IMR-90 (cell line): ENCODE results near the gene PLCB4. TPM values are rescaled to one million over a fixed set of nuclear protein-coding genes. Genes with fewer than 3 reads are reported as not detected.

Source experiments
- ATAC-seq: fragments of 200-7000 bp; cut with Tn5 transposase; 2 replicates; pipeline ENCODE4 v1.9.1; 2020; ENCODE audit warnings: low read depth, mild to moderate bottlenecking, moderate library complexity
- BruUV-seq: library from RNA; stranded (reverse); fragments of 400-500 nt; replicated peaks from 2 replicates; lab custom pipeline; 2021; lab: Mats Ljungman, UMichigan
- CTCF ChIA-PET: fragments of 300-600 bp; formaldehyde crosslinking; extraction: SDS; loops from one replicate; lab custom pipeline; 2021; ENCODE audit warnings: antibody characterized with exemption; lab: Yijun Ruan, JAX
- POLR2A ChIA-PET: fragments of 300-600 bp; sonication (Branson Sonifier 250); formaldehyde crosslinking; loops from one replicate; lab custom pipeline; 2022; ENCODE audit warnings: antibody characterized with exemption; ENCODE audit not compliant: unreplicated experiment; lab: Charles Lee
- DNase-seq: peaks from one replicate; pipeline ENCODE4 v3.0.0; 2013
- H2AFZ ChIP-seq: replicated peaks from 2 replicates; pipeline ENCODE3; 2013; ENCODE audit warnings: low read length, mild to moderate bottlenecking; ENCODE audit not compliant: poor library complexity
- H2AK5ac ChIP-seq: 2 replicates; pipeline ENCODE4 v1.6.1; 2013; ENCODE audit warnings: low read depth, low read length, inconsistent platforms
- H2AK9ac ChIP-seq: replicated peaks from 2 replicates; pipeline ENCODE3; 2013; ENCODE audit warnings: mild to moderate bottlenecking, low read depth, low read length, moderate library complexity; ENCODE audit not compliant: poor library complexity
- H2BK120ac ChIP-seq: 2 replicates; pipeline ENCODE4 v1.6.1; 2013; ENCODE audit warnings: low read depth, low read length, inconsistent platforms
- H2BK15ac ChIP-seq: 3 replicates; pipeline ENCODE4 v1.6.1; 2013; ENCODE audit warnings: low read depth, low read length, inconsistent platforms
- H2BK20ac ChIP-seq: 2 replicates; pipeline ENCODE4 v1.6.1; 2013; ENCODE audit warnings: low read depth, mild to moderate bottlenecking, inconsistent platforms, low read length, moderate library complexity
- H2BK5ac ChIP-seq: 2 replicates; pipeline ENCODE4 v1.6.1; 2013; ENCODE audit warnings: mild to moderate bottlenecking, low read depth, low read length, inconsistent platforms; ENCODE audit not compliant: poor library complexity, severe bottlenecking
- H3K14ac ChIP-seq: replicated peaks from 2 replicates; pipeline ENCODE4 v1.6.1; 2013; ENCODE audit warnings: low read depth, low read length, inconsistent platforms
- H3K18ac ChIP-seq: 2 replicates; pipeline ENCODE4 v1.6.1; 2013; ENCODE audit warnings: low read depth, low read length, control low read depth
- H3K23ac ChIP-seq: 2 replicates; pipeline ENCODE4 v1.6.1; 2013; ENCODE audit warnings: low read depth, low read length, inconsistent platforms
- H3K27ac ChIP-seq: 2 replicates; pipeline ENCODE4 v1.5.1; 2013; ENCODE audit warnings: mild to moderate bottlenecking, control low read depth, low read length; ENCODE audit not compliant: insufficient read depth
- H3K27me3 ChIP-seq: 2 replicates; pipeline ENCODE4 v1.6.1; 2013; ENCODE audit warnings: low read length; ENCODE audit not compliant: control insufficient read depth, insufficient read depth
- H3K36me3 ChIP-seq: 2 replicates; pipeline ENCODE4 v1.6.1; 2013; ENCODE audit warnings: low read length, mixed read lengths; ENCODE audit not compliant: control insufficient read depth, insufficient read depth
- H3K4ac ChIP-seq: 2 replicates; pipeline ENCODE4 v1.6.1; 2013; ENCODE audit warnings: low read depth, low read length, inconsistent platforms
- H3K4me1 ChIP-seq: 2 replicates; pipeline ENCODE4 v1.6.1; 2013; ENCODE audit warnings: low read length, mixed read lengths; ENCODE audit not compliant: control insufficient read depth, insufficient read depth
- H3K4me2 ChIP-seq: 2 replicates; pipeline ENCODE4 v1.6.1; 2013; ENCODE audit warnings: low read depth, mild to moderate bottlenecking, control low read depth, low read length, moderate library complexity
- H3K4me3 ChIP-seq: 2 replicates; pipeline ENCODE4 v1.5.1; 2013; ENCODE audit warnings: low read depth, mild to moderate bottlenecking, control low read depth, low read length, moderate library complexity; ENCODE audit not compliant: insufficient read depth
- H3K56ac ChIP-seq: 2 replicates; pipeline ENCODE4 v1.6.1; 2013; ENCODE audit warnings: low read length, inconsistent platforms; ENCODE audit not compliant: insufficient read depth; ENCODE audit errors: extremely low read depth
- H3K79me1 ChIP-seq, 2 experiments: 2 replicates each; pipeline ENCODE4 v1.6.1; 2013; ENCODE audit warnings: low read length in 2 of 2, inconsistent platforms in 1 of 2, low read depth in 1 of 2
- H3K9ac ChIP-seq: 2 replicates; pipeline ENCODE4 v1.6.1; 2013; ENCODE audit warnings: low read depth, low read length, control low read depth
- H3K9me1 ChIP-seq: 2 replicates; pipeline ENCODE4 v1.6.1; 2013; ENCODE audit warnings: low read length, inconsistent platforms; ENCODE audit not compliant: insufficient read depth
- H3K9me3 ChIP-seq: 2 replicates; pipeline ENCODE4 v1.6.1; 2013; ENCODE audit warnings: low read length; ENCODE audit not compliant: control insufficient read depth, insufficient read depth
- H4K20me1 ChIP-seq: 2 replicates; pipeline ENCODE4 v1.6.1; 2013; ENCODE audit warnings: low read length, inconsistent platforms; ENCODE audit not compliant: insufficient read depth
- H4K5ac ChIP-seq: 2 replicates; pipeline ENCODE4 v1.6.1; 2013; ENCODE audit warnings: mild to moderate bottlenecking, low read depth, low read length, control low read depth
- H4K8ac ChIP-seq, 2 experiments: 2 replicates each; pipeline ENCODE4 v1.6.1; 2013; ENCODE audit warnings: low read depth in 2 of 2, low read length in 2 of 2, control low read depth in 1 of 2, inconsistent platforms in 1 of 2
- H4K91ac ChIP-seq: 2 replicates; pipeline ENCODE4 v1.6.1; 2013; ENCODE audit warnings: low read depth, low read length, inconsistent platforms; ENCODE audit not compliant: insufficient read depth
- CEBPB ChIP-seq: IDR thresholded peaks from 2 replicates; pipeline ENCODE4 v1.6.1; 2012; ENCODE audit warnings: low read depth, low read length, improper control_type of control experiment
- RAD21 ChIP-seq: IDR thresholded peaks from 2 replicates; pipeline ENCODE4 v1.6.1; 2012; ENCODE audit warnings: low read length, improper control_type of control experiment
- WGBS, 2 experiments: methylation state at CpG; one replicate each; pipeline versions ENCODE4 v1.1.5 to v1.1.7; 2013; ENCODE audit warnings: missing lambda C conversion rate in 2 of 2; ENCODE audit not compliant: insufficient read length in 1 of 2; ENCODE audit errors: extremely low coverage in 2 of 2; 5-methylcytosine and 5-hydroxymethylcytosine counted together
- dilution Hi-C: fragments of 300-500 bp; cut with HindIII; formaldehyde crosslinking; loops from one replicate; pipeline ENCODE4 v1.14.3; 2018; ENCODE audit warnings: low sequenced_read_pairs; ENCODE audit not compliant: unreplicated experiment
- in situ Hi-C: fragments of 300-500 bp; cut with MboI; formaldehyde crosslinking; loops from 3 replicates; pipeline ENCODE4 v1.14.3; 2019; ENCODE audit warnings: low sequenced_read_pairs, inconsistent platforms, mixed read lengths
- intact Hi-C: fragments of 100-400 bp; cut with micrococcal nuclease; formaldehyde crosslinking; loops from 2 replicates; pipeline ENCODE4 v1.10.0; 2022
- polyA plus RNA-seq, 3 experiments: library from polyadenylated mRNA; depleted of rRNA; stranded (reverse); fragments of >200 nt; gene quantifications; 2 replicates each; pipeline ENCODE4 v1.2.3, GENCODE V29; 2012; ENCODE audit warnings: low replicate concordance in 1 of 3
- total RNA-seq: library from RNA; depleted of rRNA; stranded (reverse); fragments of >200 nt; gene quantifications from 2 replicates; pipeline ENCODE4 v1.2.3, GENCODE V29; 2012

PLCB4 gene
- total and polyA plus RNA-seq, 2 of the 4 experiments (the other 2 are of a cell fraction), result 12.5 to 24.0 TPM

- peaks cover 15 to 43% of the 10 kb centered on the region in 2 experiments; a peak in 3 of 4 replicates for H3K79me1 ChIP-seq
- H3K4me1 ChIP-seq, result peaks cover 8% of the 10 kb centered on the region
- WGBS, 2 experiments, result no CpG with 5 or more reads among the region's 1 CpG
- H3K14ac ChIP-seq, result peak overlapping the region; percentile 27; the same call in 1 of the 2 replicates
- H3K4me3 ChIP-seq, result no peak overlapping the region
- intact Hi-C loops (no loop called here), in situ Hi-C loops (no loop called here), dilution Hi-C loops (loop anchor here (25.0 kb wide), 1 partner anchor 592 kb away; no protein-coding TSS in a partner anchor)
- no TSS peak for BruUV-seq
- H3K9me3 ChIP-seq, result no peaks in the 10 kb centered on the region
- H4K20me1 ChIP-seq, result peaks cover 2% of the 10 kb centered on the region; the same call in 1 of the 2 replicates
- DNase-seq (peak; percentile 72), ATAC-seq (peak; percentile 44)
- H2AK5ac ChIP-seq, result 0 out of 2 replicates have a peak overlapping the region, but pooled peaks have one; percentile 61
- H2BK20ac ChIP-seq, result no peak overlapping the region
- no peak overlapping the region for H3K56ac ChIP-seq
- H3K9me1 ChIP-seq, result peaks cover 15% of the 10 kb centered on the region
- TF ChIP-seq CEBPB, result 0 out of 2 replicates have a peak, but pooled peaks have one; percentile 19
- TF ChIP-seq RAD21, result no peak
- no peak overlapping the region for H4K5ac ChIP-seq
- no peak overlapping the region for H3K4me2 ChIP-seq
- peak overlapping the region; percentile 8; the same call in 1 of the 2 replicates for H4K91ac ChIP-seq
- ChIA-PET POLR2A (no interaction called here), CTCF (interaction anchor here (0.6 to 1.8 kb wide), 3 partner anchors 39 to 764 kb away, joined by 3 to 5 read pairs (median 4); no protein-coding TSS in a partner anchor)
- no peak overlapping the region for H4K8ac ChIP-seq
- H3K27me3 ChIP-seq, result no peaks in the 10 kb centered on the region
- H2AK9ac ChIP-seq, result no peak overlapping the region
- H3K4ac ChIP-seq, result peak overlapping the region; percentile 36; the same call in 1 of the 2 replicates
- H2BK120ac ChIP-seq, result no peak overlapping the region
- H3K9ac ChIP-seq, result no peak overlapping the region
- peak overlapping the region; percentile 5 for H2BK5ac ChIP-seq
- H3K36me3 ChIP-seq, result no peaks in the 10 kb centered on the region
- H2AFZ ChIP-seq, result no peak overlapping the region
- no peak overlapping the region for H2BK15ac ChIP-seq
- H3K23ac ChIP-seq, result no peak overlapping the region
- no peak overlapping the region for H3K18ac ChIP-seq
- H3K27ac ChIP-seq, result no peak overlapping the region
Observed at GRCh38 chr20:9353916-9354276, 285.0 kb downstream of the PLCB4 start.
